ENCODE results near the gene SLIT1. TPM values are rescaled to one million over a fixed set of nuclear protein-coding genes. Genes with fewer than 3 reads are reported as not detected.
A peak's percentile ranks its signal among the peaks of the same experiment; 100 is the strongest.

Gene SLIT1
- polyA plus RNA-seq, 4 donors = 5.4 to 7.7 (median 6.9) TPM

- DNase-seq (ENCODE audit: low read depth in 4 of 4, low spot score in 3 of 4) = no peak
Measured at GRCh38 chr10:97053276-97053675, 132.5 kb downstream of the SLIT1 start.

- no peak for DNase-seq (ENCODE audit: low read depth in 4 of 4, low spot score in 3 of 4)
Measured at GRCh38 chr10:97050956-97051496, 134.7 kb downstream of the SLIT1 start.

- no peak for DNase-seq (ENCODE audit: low read depth in 4 of 4, low spot score in 3 of 4)
Measured at GRCh38 chr10:97050205-97050745, 135.5 kb downstream of the SLIT1 start.

- DNase-seq (ENCODE audit: low read depth in 4 of 4, low spot score in 3 of 4) = no peak
Measured at GRCh38 chr10:97049670-97050069, 136.1 kb downstream of the SLIT1 start.

GRCh38 chr10:97048649-97049427, 136.9 kb downstream of the SLIT1 start:
- DNase-seq (ENCODE audit: low read depth in 4 of 4, low spot score in 3 of 4) = no peak

GRCh38 chr10:97047788-97048187, 138.0 kb downstream of the SLIT1 start:
- DNase-seq (ENCODE audit: low read depth in 4 of 4, low spot score in 3 of 4) = no peak

- DNase-seq (ENCODE audit: low read depth in 4 of 4, low spot score in 3 of 4) = no peak
Measured at GRCh38 chr10:97047083-97047736, 138.5 kb downstream of the SLIT1 start.

GRCh38 chr10:97046456-97047082, 139.2 kb downstream of the SLIT1 start:
- DNase-seq (ENCODE audit: low read depth in 4 of 4, low spot score in 3 of 4) = no peak

- DNase-seq (ENCODE audit: low read depth in 4 of 4, low spot score in 3 of 4) = no peak
Measured at GRCh38 chr10:97043563-97043855, 142.2 kb downstream of the SLIT1 start.

- no peak for DNase-seq (ENCODE audit: low read depth in 4 of 4, low spot score in 3 of 4)
Measured at GRCh38 chr10:97042716-97043562, 142.8 kb downstream of the SLIT1 start.

GRCh38 chr10:97042081-97042480, 143.7 kb downstream of the SLIT1 start:
- DNase-seq (ENCODE audit: low read depth in 4 of 4, low spot score in 3 of 4) = no peak

GRCh38 chr10:97040706-97041105, 145.1 kb downstream of the SLIT1 start:
- no peak for DNase-seq (ENCODE audit: low read depth in 4 of 4, low spot score in 3 of 4)

GRCh38 chr10:97040248-97040584, 145.5 kb downstream of the SLIT1 start:
- no peak for DNase-seq (ENCODE audit: low read depth in 4 of 4, low spot score in 3 of 4)

- DNase-seq (ENCODE audit: low read depth in 4 of 4, low spot score in 3 of 4) = no peak
Measured at GRCh38 chr10:97039538-97040247, 146.1 kb downstream of the SLIT1 start.

- no peak for DNase-seq (ENCODE audit: low read depth in 4 of 4, low spot score in 3 of 4)
Measured at GRCh38 chr10:97038688-97039087, 147.1 kb downstream of the SLIT1 start.

- DNase-seq (ENCODE audit: low read depth in 4 of 4, low spot score in 3 of 4) = peak; percentile 59 to 72 (median 66)
Measured at GRCh38 chr10:97037365-97038361, 148.1 kb downstream of the SLIT1 start.

- DNase-seq (ENCODE audit: low read depth in 4 of 4, low spot score in 3 of 4) = no peak
Measured at GRCh38 chr10:97034958-97035769, 150.6 kb downstream of the SLIT1 start.

GRCh38 chr10:97034301-97034700, 151.5 kb downstream of the SLIT1 start:
- no peak for DNase-seq (ENCODE audit: low read depth in 4 of 4, low spot score in 3 of 4)
